Epithelial cell of esophagus (primary cell): ENCODE data around the gene ZNF606.

Experiments used
- DNase-seq: peaks from one replicate; pipeline ENCODE4 v3.0.0; 2010; ENCODE audit warnings: low read depth
- H3K4me3 ChIP-seq: 2 replicates; pipeline ENCODE4 v1.5.1; 2011; ENCODE audit warnings: mild to moderate bottlenecking, low read length, control low read depth
- TF ChIP-seq, protein P1 (sequence below): IDR thresholded peaks from 2 replicates; pipeline ENCODE4 v1.5.1; 2011; ENCODE audit warnings: low read depth, mild to moderate bottlenecking, low read length, control low read depth, inconsistent platforms; ENCODE audit not compliant: insufficient read depth; ENCODE audit errors: missing control alignments

Gene ZNF606

DNA sequence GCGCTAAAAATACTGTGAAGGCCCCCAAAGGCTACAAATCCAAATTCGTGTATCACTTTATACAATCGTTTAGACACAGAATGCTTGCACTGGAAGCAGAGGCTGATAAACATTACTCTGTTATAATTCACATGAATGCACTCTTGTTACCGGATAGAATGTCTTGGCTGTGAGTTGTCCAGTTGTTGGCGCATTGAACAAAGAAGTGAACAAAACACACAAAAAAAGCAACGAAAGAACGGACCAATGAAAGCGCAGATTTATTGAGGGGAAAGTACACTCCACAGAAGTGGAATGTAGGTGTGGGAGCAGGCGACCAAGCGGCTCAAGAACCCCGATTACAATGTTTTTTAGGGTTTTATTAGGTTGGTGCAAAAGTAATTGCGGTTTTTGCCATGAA lies 66.9 kb downstream of the ZNF606 start:
- TF ChIP-seq, protein P1, sequence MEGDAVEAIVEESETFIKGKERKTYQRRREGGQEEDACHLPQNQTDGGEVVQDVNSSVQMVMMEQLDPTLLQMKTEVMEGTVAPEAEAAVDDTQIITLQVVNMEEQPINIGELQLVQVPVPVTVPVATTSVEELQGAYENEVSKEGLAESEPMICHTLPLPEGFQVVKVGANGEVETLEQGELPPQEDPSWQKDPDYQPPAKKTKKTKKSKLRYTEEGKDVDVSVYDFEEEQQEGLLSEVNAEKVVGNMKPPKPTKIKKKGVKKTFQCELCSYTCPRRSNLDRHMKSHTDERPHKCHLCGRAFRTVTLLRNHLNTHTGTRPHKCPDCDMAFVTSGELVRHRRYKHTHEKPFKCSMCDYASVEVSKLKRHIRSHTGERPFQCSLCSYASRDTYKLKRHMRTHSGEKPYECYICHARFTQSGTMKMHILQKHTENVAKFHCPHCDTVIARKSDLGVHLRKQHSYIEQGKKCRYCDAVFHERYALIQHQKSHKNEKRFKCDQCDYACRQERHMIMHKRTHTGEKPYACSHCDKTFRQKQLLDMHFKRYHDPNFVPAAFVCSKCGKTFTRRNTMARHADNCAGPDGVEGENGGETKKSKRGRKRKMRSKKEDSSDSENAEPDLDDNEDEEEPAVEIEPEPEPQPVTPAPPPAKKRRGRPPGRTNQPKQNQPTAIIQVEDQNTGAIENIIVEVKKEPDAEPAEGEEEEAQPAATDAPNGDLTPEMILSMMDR: no peak
- no peak overlapping the region for H3K4me3 ChIP-seq
- DNase-seq: no peak

DNA sequence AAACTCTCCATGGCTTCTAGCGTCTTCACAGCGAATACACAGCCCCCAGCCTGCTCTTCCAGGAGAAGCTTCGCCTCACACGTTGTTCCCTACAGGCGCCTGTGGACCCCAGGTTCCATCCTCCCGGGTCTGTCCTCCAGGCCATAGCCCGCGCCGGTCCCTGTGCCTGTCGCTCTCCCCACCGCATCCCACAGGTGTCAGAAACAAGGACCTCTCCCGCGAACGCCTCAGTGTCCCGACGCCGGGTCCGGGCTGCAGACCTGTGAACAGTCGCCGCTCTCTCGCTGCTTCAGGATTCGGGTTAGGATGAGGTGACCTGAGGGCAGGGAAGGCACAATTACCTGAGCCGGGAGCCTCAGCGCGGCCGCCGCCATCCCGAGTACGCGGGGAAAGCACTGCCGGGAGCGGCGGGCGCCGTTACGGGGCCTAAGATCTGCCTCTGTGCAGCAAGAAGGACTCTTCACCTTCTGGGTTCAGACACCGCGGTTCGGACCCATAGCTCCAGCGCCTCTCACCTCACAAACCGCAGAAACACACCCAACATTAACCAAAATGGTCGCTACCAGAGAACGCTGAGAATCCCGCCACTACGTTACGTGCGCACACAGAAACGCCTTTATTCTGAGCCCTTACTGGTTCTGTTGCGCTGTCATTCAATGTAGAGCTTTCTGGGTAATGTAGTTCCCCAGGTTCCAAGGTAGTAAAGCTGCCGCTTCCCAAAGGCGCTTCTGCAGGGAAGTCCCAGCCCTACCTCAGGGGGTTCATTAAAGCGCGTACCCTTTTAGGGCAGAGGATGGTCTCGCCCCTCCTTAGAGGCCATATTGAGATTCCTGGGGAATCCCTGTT lies 67.6 kb downstream of the ZNF606 start, which contains the start of gene ZNF418:
Gene ZNF418 (minus strand): TSS at position 583 of the 846 bp plus-strand sequence. CDS start 1,580 bp downstream, outside the sequence.
- peak within 1 kb of the TSS; percentile 81 for H3K4me3 ChIP-seq
- DNase-seq: peak; percentile 90
- TF ChIP-seq, protein P1: no peak

DNA sequence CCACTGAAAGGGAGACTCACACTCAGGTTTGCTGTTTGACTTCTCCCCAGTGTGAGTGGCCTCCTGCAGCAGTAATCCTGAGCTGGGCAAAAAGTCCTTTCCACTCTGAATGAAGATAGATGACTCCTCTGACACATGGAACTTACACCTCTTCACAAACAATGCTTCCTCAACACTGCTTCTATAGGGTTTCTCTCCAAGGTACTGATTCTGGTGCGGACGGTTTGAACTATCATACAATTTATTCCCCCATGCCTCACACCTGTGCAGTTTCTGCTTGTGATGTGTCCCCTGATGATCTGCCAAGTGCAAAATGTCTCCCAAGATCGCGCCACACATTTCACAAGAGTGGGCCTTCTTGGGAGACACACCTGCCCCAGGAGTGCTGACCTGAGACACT lies 75.0 kb downstream of the ZNF606 start:
- TF ChIP-seq, protein P1: no peak
- DNase-seq: no peak
- no peak overlapping the region for H3K4me3 ChIP-seq
